ENCODE results near the gene EPHB2. TPM values are rescaled to one million over a fixed set of nuclear protein-coding genes. Genes with fewer than 3 reads are reported as not detected.

EPHB2 gene
- polyA plus RNA-seq, 1 donor from 2014 or later: 22.8 TPM

- no peak overlapping the region for H2AFZ ChIP-seq (ENCODE audit: low read depth, low read length)
- H3K36me3 ChIP-seq (ENCODE audit: insufficient read depth, low read length): peaks cover 38% of the 10 kb centered on the region
- H4K20me1 ChIP-seq (ENCODE audit: insufficient read depth): no peaks in the 10 kb centered on the region
- H3K9me2 ChIP-seq (ENCODE audit: insufficient read depth, low read length): no peaks in the 10 kb centered on the region
- H3K27ac ChIP-seq (ENCODE audit: low read length): no peak overlapping the region
- no peaks in the 10 kb centered on the region for H3K27me3 ChIP-seq (ENCODE audit: insufficient read depth, low read depth, low read length)
- H3K9me3 ChIP-seq (ENCODE audit: low read length): no peaks in the 10 kb centered on the region
- no peaks in the 10 kb centered on the region for H3F3A ChIP-seq (ENCODE audit: insufficient read depth, low read length, poor library complexity, severe bottlenecking)
- H3K79me2 ChIP-seq (replicated peaks; ENCODE audit: insufficient read depth, low read length): no peaks in the 10 kb centered on the region
- no peak for TF ChIP-seq SMC3 (conservative IDR thresholded peaks at IDR 0.05; ENCODE audit: poor library complexity)
- no peak for TF ChIP-seq MXI1 (conservative IDR thresholded peaks at IDR 0.05; ENCODE audit: poor library complexity, severe bottlenecking)
- TF ChIP-seq REST (IDR thresholded peaks at IDR 0.05; ENCODE audit: borderline replicate concordance): no peak
- TF ChIP-seq POLR2AphosphoS5 (IDR thresholded peaks at IDR 0.05): no peak
- TF ChIP-seq EP300 (conservative IDR thresholded peaks at IDR 0.05; ENCODE audit: poor library complexity, severe bottlenecking): no peak
- TF ChIP-seq RAD21 (conservative IDR thresholded peaks at IDR 0.05): no peak
- TF ChIP-seq TAF1 (IDR thresholded peaks at IDR 0.05; ENCODE audit: low read depth): no peak
- no peak for TF ChIP-seq CTCF (IDR thresholded peaks at IDR 0.05; ENCODE audit: poor library complexity, severe bottlenecking)
- no peak for TF ChIP-seq EZH2 (IDR thresholded peaks at IDR 0.05; ENCODE audit: borderline replicate concordance, insufficient read depth, low read length, poor library complexity, severe bottlenecking)
- no peak overlapping the region for H3K4me3 ChIP-seq (ENCODE audit: low read length)
- no peak overlapping the region for H3K9ac ChIP-seq (ENCODE audit: low read length)
- H3K4me2 ChIP-seq (ENCODE audit: low read length): no peak overlapping the region
Measured at GRCh38 chr1:22910286-22910685, 199.6 kb downstream of the EPHB2 start.

- Histone ChIP-seq H3K9me2 (ENCODE audit: insufficient read depth, low read length) (no peaks in the 10 kb centered on the region), H3K9me3 (ENCODE audit: low read length) (no peaks in the 10 kb centered on the region), H3K27ac (ENCODE audit: low read length) (no peak overlapping the region), H3K36me3 (ENCODE audit: insufficient read depth, low read length) (peaks cover 32% of the 10 kb centered on the region), H3K9ac (ENCODE audit: low read length) (no peak overlapping the region), H3K79me2 (replicated peaks; ENCODE audit: insufficient read depth, low read length) (no peaks in the 10 kb centered on the region), H2AFZ (ENCODE audit: low read depth, low read length) (no peak overlapping the region), H3K4me2 (ENCODE audit: low read length) (no peak overlapping the region), H3K4me3 (ENCODE audit: low read length) (no peak overlapping the region), H3F3A (ENCODE audit: insufficient read depth, low read length, poor library complexity, severe bottlenecking) (no peaks in the 10 kb centered on the region), H3K27me3 (ENCODE audit: insufficient read depth, low read depth, low read length) (no peaks in the 10 kb centered on the region), H4K20me1 (ENCODE audit: insufficient read depth) (no peaks in the 10 kb centered on the region)
- no peak for TF ChIP-seq POLR2AphosphoS5 (IDR thresholded peaks at IDR 0.05)
- TF ChIP-seq TAF1 (IDR thresholded peaks at IDR 0.05; ENCODE audit: low read depth): no peak
- no peak for TF ChIP-seq REST (IDR thresholded peaks at IDR 0.05; ENCODE audit: borderline replicate concordance)
- no peak for TF ChIP-seq RAD21 (conservative IDR thresholded peaks at IDR 0.05)
- no peak for TF ChIP-seq EZH2 (IDR thresholded peaks at IDR 0.05; ENCODE audit: borderline replicate concordance, insufficient read depth, low read length, poor library complexity, severe bottlenecking)
- TF ChIP-seq SMC3 (conservative IDR thresholded peaks at IDR 0.05; ENCODE audit: poor library complexity): no peak
Measured at GRCh38 chr1:22910986-22911651, 200.5 kb downstream of the EPHB2 start.
